SK-MEL-5 (cell line): ENCODE results near the gene POLDIP2. TPM values are rescaled to one million over a fixed set of nuclear protein-coding genes. Genes with fewer than 3 reads are reported as not detected.
A peak's percentile ranks its signal among the peaks of the same experiment; 100 is the strongest.

ENCODE experiments used
- DNase-seq: peaks from one replicate; pipeline ENCODE4 v3.0.0-alpha.2; 2016; ENCODE audit warnings: low read depth, low spot score
- in situ Hi-C: cut with HindIII; loops from 2 replicates; pipeline ENCODE4 v1.10.0; 2016; ENCODE audit warnings: low sequenced_read_pairs, high pct_unique_total_duplicates, low pct_unique_long_range_greater_than_20kb
- total RNA-seq: library from RNA; depleted of rRNA; stranded (reverse); fragments of >200 nt; shearing (Covaris generic); gene quantifications from 2 replicates; pipeline ENCODE4 v1.2.3, GENCODE V29; 2014

Gene POLDIP2
- total RNA-seq, 1 experiment from 2014 or later = 143 TPM

GRCh38 chr17:28330671-28331070, 26.7 kb downstream of the POLDIP2 start:
- in situ Hi-C loops = no loop called here
- no peak for DNase-seq

- DNase-seq = no peak
- in situ Hi-C loops = no loop called here
Measured at GRCh38 chr17:28328325-28328724, 29.0 kb downstream of the POLDIP2 start.

GRCh38 chr17:28327709-28328108, 29.6 kb downstream of the POLDIP2 start:
- DNase-seq = peak; percentile 25
- in situ Hi-C loops = no loop called here

- DNase-seq = no peak
- in situ Hi-C loops = no loop called here
Measured at GRCh38 chr17:28327031-28327607, 30.2 kb downstream of the POLDIP2 start.

- DNase-seq = no peak
- in situ Hi-C loops = no loop called here
Measured at GRCh38 chr17:28326114-28326513, 31.2 kb downstream of the POLDIP2 start.

GRCh38 chr17:28325211-28325610, 32.1 kb downstream of the POLDIP2 start:
- in situ Hi-C loops = no loop called here
- no peak for DNase-seq

GRCh38 chr17:28324781-28325180, 32.5 kb downstream of the POLDIP2 start:
- DNase-seq = no peak
- in situ Hi-C loops = no loop called here

GRCh38 chr17:28324267-28324745, 33.0 kb downstream of the POLDIP2 start:
- in situ Hi-C loops = no loop called here
- DNase-seq = no peak

- no peak for DNase-seq
- in situ Hi-C loops = no loop called here
Measured at GRCh38 chr17:28320215-28321061, 36.9 kb downstream of the POLDIP2 start.

GRCh38 chr17:28319598-28319935, 37.8 kb downstream of the POLDIP2 start:
- DNase-seq = no peak
- in situ Hi-C loops = no loop called here

- peak; percentile 97 for DNase-seq
- in situ Hi-C loops = no loop called here
Measured at GRCh38 chr17:28318759-28319597, 38.3 kb downstream of the POLDIP2 start, which contains the start of gene TMEM97. TSS of gene TMEM97 (plus strand) at chr17:28319200. CDS start at chr17:28319240, 40 bp downstream.

GRCh38 chr17:28317966-28318758, 39.2 kb downstream of the POLDIP2 start:
- in situ Hi-C loops = no loop called here
- no peak for DNase-seq

- in situ Hi-C loops = no loop called here
- DNase-seq = no peak
Measured at GRCh38 chr17:28317099-28317965, 40.0 kb downstream of the POLDIP2 start.

GRCh38 chr17:28315846-28316705, 41.3 kb downstream of the POLDIP2 start:
- no peak for DNase-seq
- in situ Hi-C loops = no loop called here

- DNase-seq = no peak
- in situ Hi-C loops = no loop called here
Measured at GRCh38 chr17:28313841-28314240, 43.5 kb downstream of the POLDIP2 start.

GRCh38 chr17:28306954-28307401, 50.3 kb downstream of the POLDIP2 start:
- DNase-seq = no peak
- in situ Hi-C loops = no loop called here
